Ishikawa (cell line): Measurements from ENCODE around the gene GPR17.

Experiments
- CEBPB ChIP-seq: IDR thresholded peaks from 2 replicates; pipeline ENCODE4 v1.6.1; 2012
- CREB1 ChIP-seq: IDR thresholded peaks from 2 replicates; pipeline ENCODE4 v1.6.1; 2012; ENCODE audit warnings: low read depth
- EGR1 ChIP-seq: IDR thresholded peaks from 2 replicates; pipeline ENCODE4 v1.6.1; 2012
- EP300 ChIP-seq: IDR thresholded peaks from 2 replicates; pipeline ENCODE4 v1.6.1; 2012; ENCODE audit warnings: borderline replicate concordance
- FOXM1 ChIP-seq: IDR thresholded peaks from 2 replicates; pipeline ENCODE4 v1.6.1; 2012; ENCODE audit warnings: low read depth, borderline replicate concordance
- NFIC ChIP-seq: IDR thresholded peaks from 2 replicates; pipeline ENCODE4 v1.6.1; 2012
- RAD21 ChIP-seq: IDR thresholded peaks from 2 replicates; pipeline ENCODE4 v1.6.1; 2012; ENCODE audit warnings: low read depth
- TAF1 ChIP-seq: IDR thresholded peaks from 2 replicates; pipeline ENCODE4 v1.6.1; 2012; ENCODE audit warnings: low read depth, mild to moderate bottlenecking
- TCF12 ChIP-seq: IDR thresholded peaks from 2 replicates; pipeline ENCODE4 v1.6.1; 2012; ENCODE audit warnings: low read depth
- TEAD4 ChIP-seq: IDR thresholded peaks from 2 replicates; pipeline ENCODE4 v1.6.1; 2012
- YY1 ChIP-seq: IDR thresholded peaks from 2 replicates; pipeline ENCODE4 v1.6.1; 2012; ENCODE audit warnings: low read depth
- ZBTB7A ChIP-seq: IDR thresholded peaks from 2 replicates; pipeline ENCODE4 v1.6.1; 2012; ENCODE audit warnings: low read depth
- TF ChIP-seq, protein P1 (sequence below): IDR thresholded peaks from 2 replicates; pipeline ENCODE4 v1.6.1; 2012
- TF ChIP-seq, protein P2 (sequence below): IDR thresholded peaks from 2 replicates; pipeline ENCODE4 v1.6.1; 2012; ENCODE audit warnings: low read depth, mild to moderate bottlenecking
- TF ChIP-seq, protein P3 (sequence below): IDR thresholded peaks from 2 replicates; pipeline ENCODE4 v1.6.1; 2012

The GPR17 gene

DNA sequence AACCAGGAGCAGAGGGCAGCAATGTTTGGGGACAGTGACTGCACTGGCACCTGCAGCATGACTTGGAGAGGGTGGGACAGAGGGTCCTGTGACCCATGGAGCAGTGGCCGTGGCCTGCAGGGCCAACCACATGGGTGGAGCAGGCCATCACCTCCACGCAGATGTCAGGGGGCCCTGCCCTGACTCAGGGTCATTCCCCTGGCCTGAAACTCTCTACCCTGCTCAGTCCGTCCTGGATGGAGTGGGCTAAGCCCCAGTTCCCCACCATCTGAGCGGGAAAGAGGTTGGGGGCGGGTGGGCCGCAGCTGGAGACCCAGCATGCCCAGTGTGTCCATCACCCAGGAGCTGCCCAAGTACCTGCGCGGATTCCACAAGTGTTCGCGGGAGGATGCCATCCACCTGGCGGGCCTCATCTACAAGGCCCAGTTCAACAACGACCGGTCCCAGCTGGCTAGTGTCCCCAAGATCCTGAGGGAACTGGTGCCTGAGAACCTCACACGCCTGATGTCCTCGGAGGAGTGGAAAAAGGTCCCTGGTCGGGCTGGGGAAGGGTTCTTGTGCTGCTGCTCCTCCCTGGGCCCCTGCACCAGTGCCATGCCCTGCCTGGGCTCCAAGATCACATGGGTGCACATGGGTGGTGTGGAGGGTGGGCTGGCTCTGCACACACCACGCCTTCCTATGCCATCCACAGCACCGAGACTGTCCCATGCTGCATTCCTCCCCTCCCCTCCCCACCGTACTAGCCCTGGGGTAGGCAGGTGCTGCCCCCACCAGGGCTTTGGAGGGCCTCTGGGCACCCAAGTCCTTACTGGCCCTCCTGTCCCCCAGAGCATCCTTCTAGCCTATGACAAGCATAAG is 10.3 kb upstream of the GPR17 start:
- TF ChIP-seq EP300 (no peak), TCF12 (no peak), CREB1 (no peak), CEBPB (no peak), EGR1 (no peak), ZBTB7A (no peak), YY1 (no peak), FOXM1 (no peak), TEAD4 (no peak), TAF1 (no peak), NFIC (no peak), RAD21 (no peak)
- TF ChIP-seq, protein P1, sequence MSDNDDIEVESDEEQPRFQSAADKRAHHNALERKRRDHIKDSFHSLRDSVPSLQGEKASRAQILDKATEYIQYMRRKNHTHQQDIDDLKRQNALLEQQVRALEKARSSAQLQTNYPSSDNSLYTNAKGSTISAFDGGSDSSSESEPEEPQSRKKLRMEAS, result no peak
- TF ChIP-seq, protein P2, sequence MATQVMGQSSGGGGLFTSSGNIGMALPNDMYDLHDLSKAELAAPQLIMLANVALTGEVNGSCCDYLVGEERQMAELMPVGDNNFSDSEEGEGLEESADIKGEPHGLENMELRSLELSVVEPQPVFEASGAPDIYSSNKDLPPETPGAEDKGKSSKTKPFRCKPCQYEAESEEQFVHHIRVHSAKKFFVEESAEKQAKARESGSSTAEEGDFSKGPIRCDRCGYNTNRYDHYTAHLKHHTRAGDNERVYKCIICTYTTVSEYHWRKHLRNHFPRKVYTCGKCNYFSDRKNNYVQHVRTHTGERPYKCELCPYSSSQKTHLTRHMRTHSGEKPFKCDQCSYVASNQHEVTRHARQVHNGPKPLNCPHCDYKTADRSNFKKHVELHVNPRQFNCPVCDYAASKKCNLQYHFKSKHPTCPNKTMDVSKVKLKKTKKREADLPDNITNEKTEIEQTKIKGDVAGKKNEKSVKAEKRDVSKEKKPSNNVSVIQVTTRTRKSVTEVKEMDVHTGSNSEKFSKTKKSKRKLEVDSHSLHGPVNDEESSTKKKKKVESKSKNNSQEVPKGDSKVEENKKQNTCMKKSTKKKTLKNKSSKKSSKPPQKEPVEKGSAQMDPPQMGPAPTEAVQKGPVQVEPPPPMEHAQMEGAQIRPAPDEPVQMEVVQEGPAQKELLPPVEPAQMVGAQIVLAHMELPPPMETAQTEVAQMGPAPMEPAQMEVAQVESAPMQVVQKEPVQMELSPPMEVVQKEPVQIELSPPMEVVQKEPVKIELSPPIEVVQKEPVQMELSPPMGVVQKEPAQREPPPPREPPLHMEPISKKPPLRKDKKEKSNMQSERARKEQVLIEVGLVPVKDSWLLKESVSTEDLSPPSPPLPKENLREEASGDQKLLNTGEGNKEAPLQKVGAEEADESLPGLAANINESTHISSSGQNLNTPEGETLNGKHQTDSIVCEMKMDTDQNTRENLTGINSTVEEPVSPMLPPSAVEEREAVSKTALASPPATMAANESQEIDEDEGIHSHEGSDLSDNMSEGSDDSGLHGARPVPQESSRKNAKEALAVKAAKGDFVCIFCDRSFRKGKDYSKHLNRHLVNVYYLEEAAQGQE, result no peak
- TF ChIP-seq, protein P3, sequence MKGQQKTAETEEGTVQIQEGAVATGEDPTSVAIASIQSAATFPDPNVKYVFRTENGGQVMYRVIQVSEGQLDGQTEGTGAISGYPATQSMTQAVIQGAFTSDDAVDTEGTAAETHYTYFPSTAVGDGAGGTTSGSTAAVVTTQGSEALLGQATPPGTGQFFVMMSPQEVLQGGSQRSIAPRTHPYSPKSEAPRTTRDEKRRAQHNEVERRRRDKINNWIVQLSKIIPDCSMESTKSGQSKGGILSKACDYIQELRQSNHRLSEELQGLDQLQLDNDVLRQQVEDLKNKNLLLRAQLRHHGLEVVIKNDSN, result no peak

DNA sequence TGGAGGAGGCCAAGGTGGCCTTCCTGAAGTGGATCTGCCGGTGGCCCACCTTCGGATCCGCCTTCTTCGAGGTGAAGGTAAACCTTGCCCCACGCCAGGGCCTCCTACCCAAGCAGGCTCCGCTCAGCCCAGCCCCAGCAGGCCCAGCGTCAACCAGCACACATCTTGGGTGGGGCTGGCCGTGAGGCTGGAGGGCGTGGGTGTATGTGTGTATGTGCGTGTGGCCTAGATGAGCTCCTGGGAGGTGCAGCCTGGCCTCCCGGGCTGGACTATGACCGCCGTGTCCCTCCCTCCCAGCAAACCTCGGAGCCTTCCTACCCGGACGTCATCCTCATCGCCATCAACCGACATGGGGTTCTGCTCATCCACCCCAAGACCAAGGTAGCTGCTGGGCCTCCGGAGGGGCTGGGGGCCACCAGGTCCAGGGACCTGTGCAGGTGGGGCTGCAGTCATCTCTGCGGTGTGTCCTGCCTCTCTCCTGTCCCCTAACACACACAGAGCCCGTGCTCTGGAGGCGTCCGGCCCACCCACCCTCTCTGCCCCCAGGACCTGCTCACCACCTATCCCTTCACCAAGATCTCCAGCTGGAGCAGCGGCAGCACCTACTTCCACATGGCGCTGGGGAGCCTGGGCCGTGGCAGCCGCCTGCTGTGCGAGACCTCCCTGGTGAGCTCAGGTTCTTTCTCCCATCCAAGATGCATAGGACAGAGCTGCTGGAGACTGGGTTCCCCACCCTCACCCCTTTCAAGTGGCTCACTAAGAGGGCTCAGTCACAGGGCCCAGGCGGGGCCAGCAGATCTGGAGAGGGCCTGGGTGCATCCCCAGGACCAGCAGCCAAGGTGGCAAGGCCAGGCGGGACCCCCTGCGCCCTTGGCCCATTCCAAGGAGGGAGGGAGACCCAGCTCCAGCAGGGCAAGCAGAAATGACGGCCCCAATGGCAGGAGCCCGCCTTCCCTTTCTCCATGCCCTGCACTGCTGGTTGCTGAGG is 9.4 kb upstream of the GPR17 start:
- TF ChIP-seq RAD21 (no peak), EGR1 (no peak), ZBTB7A (no peak), EP300 (no peak), CEBPB (no peak)
- TF ChIP-seq, protein P3, result no peak

DNA sequence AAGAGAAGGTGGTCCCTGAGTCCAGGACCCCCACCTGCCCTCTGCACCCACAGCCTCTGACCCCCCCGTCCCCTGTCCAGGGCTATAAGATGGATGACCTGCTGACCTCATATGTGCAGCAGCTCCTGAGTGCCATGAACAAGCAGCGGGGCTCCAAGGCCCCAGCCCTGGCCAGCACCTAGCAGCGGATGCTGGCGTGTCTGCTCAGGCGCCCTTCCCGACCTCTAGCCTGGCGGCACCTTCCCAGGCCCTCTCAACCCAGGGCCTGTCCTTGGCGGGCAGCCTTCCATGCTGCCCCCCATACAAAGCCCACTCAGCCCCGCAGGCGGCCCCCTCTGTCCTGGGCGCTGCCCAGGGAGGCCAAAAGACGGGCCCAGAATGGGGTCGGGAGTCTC is 8.7 kb upstream of the GPR17 start:
- TF ChIP-seq TCF12, result no peak
- TF ChIP-seq YY1, result no peak
- TF ChIP-seq EP300, result no peak
- TF ChIP-seq EGR1, result no peak
- TF ChIP-seq, protein P1, result no peak
- TF ChIP-seq NFIC, result no peak
- TF ChIP-seq TEAD4, result no peak
- TF ChIP-seq TAF1, result no peak
- TF ChIP-seq FOXM1, result no peak
- no peak for TF ChIP-seq RAD21
- TF ChIP-seq, protein P2, result no peak
- no peak for TF ChIP-seq CREB1

DNA sequence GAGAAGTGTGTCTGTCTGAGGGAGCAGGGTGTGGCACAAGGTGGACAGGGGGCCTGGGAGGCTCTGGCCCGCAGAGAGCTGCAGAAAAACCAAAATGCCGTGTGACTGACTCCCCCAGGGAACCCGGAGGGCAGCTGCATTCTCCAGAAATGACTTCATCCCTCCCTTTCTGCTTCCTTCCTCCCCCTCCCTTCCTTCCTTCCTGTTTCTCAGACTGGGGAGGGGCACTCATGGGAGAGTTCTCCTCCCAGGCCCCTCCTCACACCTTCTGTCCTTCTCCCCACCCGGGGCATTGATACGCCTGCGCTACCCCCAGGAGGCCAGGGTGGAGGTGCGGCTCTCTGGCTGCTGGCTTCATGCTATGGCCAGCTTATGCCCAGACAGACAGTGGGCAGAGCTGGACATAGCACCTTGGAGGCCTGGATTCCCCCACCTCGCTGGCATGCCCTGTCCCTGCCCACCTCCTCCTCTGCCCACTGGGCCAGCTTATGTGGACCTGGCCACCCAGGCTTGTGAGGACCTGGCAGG is 8.2 kb upstream of the GPR17 start:
- peak; percentile 83 for TF ChIP-seq TEAD4
- TF ChIP-seq EP300, result 0 out of 2 replicates have a peak, but pooled peaks have one; percentile 31
- TF ChIP-seq, protein P1, result peak; percentile 58; the same call in 1 of the 2 replicates
- 0 out of 2 replicates have a peak, but pooled peaks have one; percentile 26 for TF ChIP-seq TCF12
- no peak for TF ChIP-seq EGR1
- TF ChIP-seq, protein P3, result no peak
- peak; percentile 31; the same call in 1 of the 2 replicates for TF ChIP-seq ZBTB7A
